Measurements from ENCODE around the gene CIBAR2.

The CIBAR2 gene

DNA sequence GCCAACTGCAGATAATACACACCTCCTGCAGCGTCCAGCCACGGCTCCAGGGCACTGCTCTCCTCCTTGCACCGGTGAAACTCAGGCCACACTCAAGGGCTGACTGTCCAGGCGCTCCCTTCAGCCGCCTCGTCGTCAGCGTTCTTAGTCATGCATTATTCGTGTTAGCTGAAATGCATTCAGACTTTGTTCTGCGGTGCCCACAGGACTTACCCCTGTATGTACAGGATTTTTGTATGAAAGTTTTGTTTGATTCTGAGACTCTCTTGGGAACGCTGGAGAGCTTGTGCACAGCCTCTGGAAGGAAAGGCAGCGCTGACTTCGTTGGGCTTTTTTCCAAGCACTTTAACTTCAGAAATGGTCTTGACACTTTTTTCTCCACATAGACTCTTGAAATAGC, 22.1 kb downstream of the CIBAR2 start:
- Histone ChIP-seq H4K12ac (ENCODE audit: low read depth, low read length) (no peak overlapping the region), H2BK12ac (ENCODE audit: low read length) (no peak overlapping the region), H2AK5ac (ENCODE audit: low read length) (no peak overlapping the region), H3K23ac (ENCODE audit: low read length) (no peak overlapping the region), H4K8ac (ENCODE audit: low read depth, low read length) (no peak overlapping the region), H3K79me1 (ENCODE audit: low read length) (no peaks in the 10 kb centered on the region), H3K4me2 (ENCODE audit: low read length) (no peak overlapping the region), H2BK5ac (ENCODE audit: low read depth, low read length, poor library complexity) (no peak overlapping the region), H3K79me2 (ENCODE audit: control insufficient read depth, insufficient read depth, low read length, poor library complexity) (peaks cover 3% of the 10 kb centered on the region), H3K18ac (ENCODE audit: low read length) (no peak overlapping the region), H3K9me3 (ENCODE audit: insufficient read depth, low read depth, low read length) (no peaks in the 10 kb centered on the region), H3K14ac (ENCODE audit: low read length) (no peak overlapping the region), H3K27ac (ENCODE audit: low read depth, low read length) (no peak overlapping the region), H3K36me3 (ENCODE audit: control insufficient read depth in 1 of 2, insufficient read depth in 2 of 2, low read length in 2 of 2) (no peaks in the 10 kb centered on the region), H2BK120ac (ENCODE audit: insufficient read depth, low read length, poor library complexity) (no peak overlapping the region), H3K4me3 (ENCODE audit: low read depth, low read length) (no peak overlapping the region), H3K9ac (ENCODE audit: low read length) (no peak overlapping the region), H3K4ac (ENCODE audit: low read depth, low read length) (no peak overlapping the region), H3K27me3 (ENCODE audit: insufficient read depth, low read length) (no peaks in the 10 kb centered on the region), H3K4me1 (ENCODE audit: control insufficient read depth in 1 of 2, insufficient read depth in 2 of 2, low read length in 2 of 2) (peaks cover 20 to 24% of the 10 kb centered on the region in 2 experiments), H4K91ac (ENCODE audit: low read depth, low read length) (no peak overlapping the region), H2AFZ (ENCODE audit: insufficient read depth, low read length, poor library complexity) (no peak overlapping the region)
- peak; percentile 14 to 30 for DNase-seq
- WGBS (ENCODE audit: extremely low coverage, insufficient coverage, insufficient read length) = no CpG with 5 or more reads among the region's 13 CpGs

DNA sequence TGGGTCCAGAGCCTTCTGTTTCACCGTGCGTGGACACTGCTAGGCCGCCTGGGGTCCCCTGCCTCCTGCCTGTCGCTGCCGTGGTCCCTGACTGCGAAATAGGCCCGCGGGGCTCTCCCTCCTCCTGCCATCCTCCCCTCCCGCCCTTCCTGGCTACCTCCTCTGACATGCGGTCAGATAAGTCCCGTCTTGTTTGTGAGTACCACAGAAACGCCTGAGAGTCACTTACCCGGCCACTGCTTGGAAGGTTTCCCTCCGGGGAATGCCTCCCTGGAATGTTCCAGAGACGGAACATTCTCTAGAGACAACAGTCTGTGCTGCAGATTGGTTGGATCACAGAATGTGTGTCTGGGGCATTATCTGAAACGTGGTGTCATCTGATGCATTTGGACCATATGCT, 22.7 kb downstream of the CIBAR2 start:
- Histone ChIP-seq H3K9ac (ENCODE audit: low read length) (no peak overlapping the region), H2AK5ac (ENCODE audit: low read length) (no peak overlapping the region), H3K14ac (ENCODE audit: low read length) (no peak overlapping the region), H2BK120ac (ENCODE audit: insufficient read depth, low read length, poor library complexity) (no peak overlapping the region), H3K79me1 (ENCODE audit: low read length) (no peaks in the 10 kb centered on the region), H3K4me3 (ENCODE audit: low read depth, low read length) (no peak overlapping the region), H2AFZ (ENCODE audit: insufficient read depth, low read length, poor library complexity) (no peak overlapping the region), H4K91ac (ENCODE audit: low read depth, low read length) (peak overlapping the region; percentile 1), H3K23ac (ENCODE audit: low read length) (no peak overlapping the region), H3K9me3 (ENCODE audit: insufficient read depth, low read depth, low read length) (no peaks in the 10 kb centered on the region), H3K4me2 (ENCODE audit: low read length) (no peak overlapping the region), H3K79me2 (ENCODE audit: control insufficient read depth, insufficient read depth, low read length, poor library complexity) (peaks cover 3% of the 10 kb centered on the region), H3K27ac (ENCODE audit: low read depth, low read length) (peak overlapping the region; percentile 5), H4K8ac (ENCODE audit: low read depth, low read length) (no peak overlapping the region), H3K4me1 (ENCODE audit: control insufficient read depth in 1 of 2, insufficient read depth in 2 of 2, low read length in 2 of 2) (peaks cover 20 to 24% of the 10 kb centered on the region in 2 experiments), H2BK5ac (ENCODE audit: low read depth, low read length, poor library complexity) (no peak overlapping the region), H3K27me3 (ENCODE audit: insufficient read depth, low read length) (no peaks in the 10 kb centered on the region), H3K18ac (ENCODE audit: low read length) (no peak overlapping the region), H4K12ac (ENCODE audit: low read depth, low read length) (no peak overlapping the region), H3K36me3 (ENCODE audit: control insufficient read depth in 1 of 2, insufficient read depth in 2 of 2, low read length in 2 of 2) (no peaks in the 10 kb centered on the region), H3K4ac (ENCODE audit: low read depth, low read length) (no peak overlapping the region), H2BK12ac (ENCODE audit: low read length) (no peak overlapping the region)
- no CpG with 5 or more reads among the region's 16 CpGs for WGBS (ENCODE audit: extremely low coverage, insufficient coverage, insufficient read length)
- DNase-seq = peak; percentile 58 to 59

DNA sequence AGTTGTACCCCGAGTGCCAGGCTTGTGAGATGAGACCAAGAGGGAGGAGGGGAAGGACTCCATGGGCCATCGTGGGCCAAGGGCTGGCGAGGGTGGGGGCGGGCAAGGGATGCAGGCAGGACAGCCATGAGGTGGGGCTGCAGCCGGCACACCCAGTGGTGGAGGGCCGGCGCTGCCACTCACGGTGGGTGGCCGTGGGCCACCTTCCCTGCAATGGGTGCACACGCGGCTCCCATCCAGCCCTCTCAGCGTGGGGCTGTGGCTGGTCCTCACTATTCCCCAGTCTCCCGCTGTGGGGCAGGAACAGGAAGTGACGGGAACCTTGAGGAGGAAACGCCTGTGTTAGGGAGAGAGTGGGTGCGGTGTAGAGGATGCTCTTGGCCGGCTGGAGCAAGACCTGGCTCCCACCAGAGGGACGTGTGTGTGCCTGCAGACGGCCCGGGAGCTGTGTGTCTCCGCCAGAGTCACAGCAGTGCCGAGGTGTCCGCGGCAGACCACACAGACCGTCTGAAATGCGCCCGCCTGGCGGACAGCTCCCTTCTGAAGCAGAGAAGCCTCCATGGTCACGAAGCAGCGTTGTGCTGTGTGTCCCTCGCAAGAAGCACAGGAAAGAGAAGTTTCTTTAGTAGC, 23.6 kb downstream of the CIBAR2 start:
- Histone ChIP-seq H3K4me2 (ENCODE audit: low read length) (no peak overlapping the region), H2BK5ac (ENCODE audit: low read depth, low read length, poor library complexity) (no peak overlapping the region), H3K4me3 (ENCODE audit: low read depth, low read length) (no peak overlapping the region), H3K36me3 (ENCODE audit: control insufficient read depth in 1 of 2, insufficient read depth in 2 of 2, low read length in 2 of 2) (no peaks in the 10 kb centered on the region), H3K14ac (ENCODE audit: low read length) (no peak overlapping the region), H3K23ac (ENCODE audit: low read length) (no peak overlapping the region), H3K9me3 (ENCODE audit: insufficient read depth, low read depth, low read length) (no peaks in the 10 kb centered on the region), H3K4ac (ENCODE audit: low read depth, low read length) (no peak overlapping the region), H3K4me1 (ENCODE audit: control insufficient read depth in 1 of 2, insufficient read depth in 2 of 2, low read length in 2 of 2) (peaks cover 20 to 24% of the 10 kb centered on the region in 2 experiments), H2AFZ (ENCODE audit: insufficient read depth, low read length, poor library complexity) (no peak overlapping the region), H2AK5ac (ENCODE audit: low read length) (no peak overlapping the region), H3K79me2 (ENCODE audit: control insufficient read depth, insufficient read depth, low read length, poor library complexity) (peaks cover 3% of the 10 kb centered on the region), H4K8ac (ENCODE audit: low read depth, low read length) (no peak overlapping the region), H4K12ac (ENCODE audit: low read depth, low read length) (no peak overlapping the region), H3K27ac (ENCODE audit: low read depth, low read length) (no peak overlapping the region), H2BK12ac (ENCODE audit: low read length) (no peak overlapping the region), H2BK120ac (ENCODE audit: insufficient read depth, low read length, poor library complexity) (no peak overlapping the region), H3K9ac (ENCODE audit: low read length) (no peak overlapping the region), H4K91ac (ENCODE audit: low read depth, low read length) (no peak overlapping the region), H3K18ac (ENCODE audit: low read length) (no peak overlapping the region), H3K27me3 (ENCODE audit: insufficient read depth, low read length) (peaks cover 1% of the 10 kb centered on the region), H3K79me1 (ENCODE audit: low read length) (no peaks in the 10 kb centered on the region)
- WGBS (ENCODE audit: extremely low coverage, insufficient coverage, insufficient read length) = no CpG with 5 or more reads among the region's 31 CpGs
- no peak for DNase-seq

DNA sequence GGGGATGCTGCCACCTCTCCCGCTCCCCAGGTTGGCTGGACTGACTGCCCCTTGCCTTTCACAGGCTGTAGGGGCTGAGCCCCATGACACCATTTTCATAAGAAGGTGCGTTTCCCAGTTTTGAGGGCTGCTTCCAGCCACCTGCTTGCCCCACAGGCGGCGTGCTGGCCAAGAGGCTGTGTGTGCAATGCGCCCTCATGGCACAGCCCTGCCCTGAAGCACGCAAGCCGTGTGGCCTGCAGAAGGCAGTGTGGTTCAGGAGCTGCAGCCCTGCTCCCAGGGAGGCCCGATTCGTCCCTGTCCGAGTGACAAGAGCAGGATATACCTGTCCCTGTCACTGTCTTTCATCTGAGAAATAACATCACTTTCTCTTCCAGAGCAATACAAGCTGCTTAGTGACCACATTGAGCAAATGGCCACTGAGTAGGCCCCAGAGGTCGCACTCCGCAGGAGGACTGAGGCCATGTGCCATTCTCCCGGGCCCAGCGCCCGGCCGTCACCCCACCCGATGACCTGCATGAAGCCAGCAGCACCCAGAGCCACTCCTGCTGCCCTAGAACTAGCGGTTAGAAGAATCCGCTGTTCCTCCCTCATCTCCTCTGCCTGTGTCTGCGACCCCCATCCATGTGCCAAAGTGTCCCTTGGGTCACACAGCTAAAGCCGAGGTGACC, 24.2 kb downstream of the CIBAR2 start:
- Histone ChIP-seq H3K36me3 (ENCODE audit: control insufficient read depth in 1 of 2, insufficient read depth in 2 of 2, low read length in 2 of 2) (no peaks in the 10 kb centered on the region), H4K91ac (ENCODE audit: low read depth, low read length) (no peak overlapping the region), H3K9ac (ENCODE audit: low read length) (no peak overlapping the region), H3K4me3 (ENCODE audit: low read depth, low read length) (peak overlapping the region; percentile 39), H2BK5ac (ENCODE audit: low read depth, low read length, poor library complexity) (no peak overlapping the region), H3K14ac (ENCODE audit: low read length) (no peak overlapping the region), H3K4me1 (ENCODE audit: control insufficient read depth in 1 of 2, insufficient read depth in 2 of 2, low read length in 2 of 2) (peaks cover 20 to 24% of the 10 kb centered on the region in 2 experiments), H3K27me3 (ENCODE audit: insufficient read depth, low read length) (peaks cover 8% of the 10 kb centered on the region), H3K9me3 (ENCODE audit: insufficient read depth, low read depth, low read length) (no peaks in the 10 kb centered on the region), H4K8ac (ENCODE audit: low read depth, low read length) (no peak overlapping the region), H3K79me1 (ENCODE audit: low read length) (no peaks in the 10 kb centered on the region), H2AFZ (ENCODE audit: insufficient read depth, low read length, poor library complexity) (no peak overlapping the region), H3K27ac (ENCODE audit: low read depth, low read length) (no peak overlapping the region), H3K4me2 (ENCODE audit: low read length) (no peak overlapping the region), H3K23ac (ENCODE audit: low read length) (no peak overlapping the region), H2BK120ac (ENCODE audit: insufficient read depth, low read length, poor library complexity) (no peak overlapping the region), H3K4ac (ENCODE audit: low read depth, low read length) (no peak overlapping the region), H2AK5ac (ENCODE audit: low read length) (no peak overlapping the region), H2BK12ac (ENCODE audit: low read length) (no peak overlapping the region), H3K79me2 (ENCODE audit: control insufficient read depth, insufficient read depth, low read length, poor library complexity) (peaks cover 3% of the 10 kb centered on the region), H4K12ac (ENCODE audit: low read depth, low read length) (no peak overlapping the region), H3K18ac (ENCODE audit: low read length) (no peak overlapping the region)
- no CpG with 5 or more reads among the region's 21 CpGs for WGBS (ENCODE audit: extremely low coverage, insufficient coverage, insufficient read length)
- peak; percentile 23 to 41 for DNase-seq

All from trophoblast cell (in vitro differentiated cells and primary cell).